ENCODE results near the gene SELENOW.
"Not testable (repeated sequence)": the region's sequence is repeated elsewhere in the genome, so short reads cannot be mapped to it uniquely, and the experiment has no call there.

SELENOW gene

GRCh38 chr19:47786566-47786965, 8.1 kb downstream of the SELENOW start:
- DNase-seq, result no peak

- DNase-seq, result not testable (repeated sequence)
Measured at GRCh38 chr19:47787307-47787706, 8.8 kb downstream of the SELENOW start.

- not testable (repeated sequence) for DNase-seq
Measured at GRCh38 chr19:47789811-47790210, 11.3 kb downstream of the SELENOW start.

GRCh38 chr19:47790398-47790814, 11.9 kb downstream of the SELENOW start:
- peak; percentile 65 to 94 (median 82) for DNase-seq

GRCh38 chr19:47792616-47793015, 14.1 kb downstream of the SELENOW start:
- DNase-seq, result no peak

GRCh38 chr19:47794526-47794925, 16.0 kb downstream of the SELENOW start:
- no peak for DNase-seq

GRCh38 chr19:47796785-47797184, 18.3 kb downstream of the SELENOW start:
- DNase-seq, result no peak

GRCh38 chr19:47797996-47798903, 19.7 kb downstream of the SELENOW start:
- DNase-seq, result no peak

- DNase-seq, result no peak
Measured at GRCh38 chr19:47798904-47799266, 20.4 kb downstream of the SELENOW start.

- DNase-seq, result no peak
Measured at GRCh38 chr19:47801270-47801669, 22.8 kb downstream of the SELENOW start.

GRCh38 chr19:47802521-47803043, 24.1 kb downstream of the SELENOW start:
- no peak for DNase-seq

- DNase-seq, result not testable (repeated sequence)
Measured at GRCh38 chr19:47803148-47803547, 24.6 kb downstream of the SELENOW start.

GRCh38 chr19:47803671-47804070, 25.2 kb downstream of the SELENOW start:
- DNase-seq, result not testable (repeated sequence)

- DNase-seq, result not testable (repeated sequence)
Measured at GRCh38 chr19:47804451-47804850, 25.9 kb downstream of the SELENOW start, which contains the start of gene TPRX1. Gene TPRX1, minus strand, starts transcription at chr19:47804551. Its CDS starts 12 bp downstream, at chr19:47804539.

- no peak for DNase-seq
Measured at GRCh38 chr19:47805313-47805712, 26.8 kb downstream of the SELENOW start.

- no peak for DNase-seq
Measured at GRCh38 chr19:47806435-47806834, 27.9 kb downstream of the SELENOW start.

- peak; percentile 44 to 77 (median 64) for DNase-seq
Measured at GRCh38 chr19:47813304-47813994, 34.9 kb downstream of the SELENOW start.

- DNase-seq, result no peak
Measured at GRCh38 chr19:47813995-47814328, 35.5 kb downstream of the SELENOW start.

- not testable (repeated sequence) for DNase-seq
Measured at GRCh38 chr19:47816270-47816669, 37.8 kb downstream of the SELENOW start.

GRCh38 chr19:47818221-47818620, 39.7 kb downstream of the SELENOW start:
- not testable (repeated sequence) for DNase-seq

GRCh38 chr19:47819858-47820257, 41.4 kb downstream of the SELENOW start:
- DNase-seq, result no peak

- no peak for DNase-seq
Measured at GRCh38 chr19:47820410-47820809, 41.9 kb downstream of the SELENOW start.

- DNase-seq, result no peak
Measured at GRCh38 chr19:47821460-47822020, 43.0 kb downstream of the SELENOW start, which contains the start of gene CRX. Gene CRX, plus strand, starts transcription at chr19:47821937. Its CDS starts 12,507 bp downstream, at chr19:47834444.
